ENCODE data around the gene RAB28. TPM values are rescaled to one million over a fixed set of nuclear protein-coding genes. Genes with fewer than 3 reads are reported as not detected.

Gene RAB28
- total RNA-seq, 1 donor: 12.3 TPM

DNA sequence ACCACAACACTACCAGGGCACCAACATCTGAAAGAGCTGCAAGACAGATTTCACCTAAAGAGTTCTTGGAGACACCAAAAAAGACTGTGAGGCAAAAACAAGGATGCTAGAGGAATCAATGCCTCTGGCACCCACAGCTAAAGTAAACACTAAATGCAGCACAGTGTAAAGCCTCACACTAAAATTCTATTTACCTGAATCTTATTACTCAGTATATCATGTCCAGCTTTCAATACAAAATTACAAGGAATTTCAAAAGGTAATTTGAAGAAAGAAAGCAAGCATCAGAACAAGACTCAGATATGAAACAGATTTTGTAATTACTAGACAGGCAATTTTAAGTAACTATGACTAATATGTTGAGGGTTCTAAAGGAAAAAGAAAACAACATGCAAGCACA lies 19.6 kb downstream of the RAB28 start:
- H3K27ac ChIP-seq (ENCODE audit: low read depth, low read length): no peak overlapping the region
- H3K4me1 ChIP-seq (ENCODE audit: insufficient read depth, low read length): peaks cover 2% of the 10 kb centered on the region
- H3K27me3 ChIP-seq (ENCODE audit: insufficient read depth, low read length): no peaks in the 10 kb centered on the region
- DNase-seq (ENCODE audit: insufficient read length, low spot score, missing footprints): no peak
- H3K36me3 ChIP-seq (ENCODE audit: insufficient read depth, low read length): no peaks in the 10 kb centered on the region
- peaks cover 27% of the 10 kb centered on the region for H3K79me2 ChIP-seq (ENCODE audit: insufficient read depth, low read length)
- H3K4me3 ChIP-seq (ENCODE audit: insufficient read depth, low read length): no peak overlapping the region
- H2AFZ ChIP-seq (ENCODE audit: low read length): no peak overlapping the region
- no peaks in the 10 kb centered on the region for H3K9me3 ChIP-seq (ENCODE audit: low read depth, low read length)
- TF ChIP-seq, protein P1, sequence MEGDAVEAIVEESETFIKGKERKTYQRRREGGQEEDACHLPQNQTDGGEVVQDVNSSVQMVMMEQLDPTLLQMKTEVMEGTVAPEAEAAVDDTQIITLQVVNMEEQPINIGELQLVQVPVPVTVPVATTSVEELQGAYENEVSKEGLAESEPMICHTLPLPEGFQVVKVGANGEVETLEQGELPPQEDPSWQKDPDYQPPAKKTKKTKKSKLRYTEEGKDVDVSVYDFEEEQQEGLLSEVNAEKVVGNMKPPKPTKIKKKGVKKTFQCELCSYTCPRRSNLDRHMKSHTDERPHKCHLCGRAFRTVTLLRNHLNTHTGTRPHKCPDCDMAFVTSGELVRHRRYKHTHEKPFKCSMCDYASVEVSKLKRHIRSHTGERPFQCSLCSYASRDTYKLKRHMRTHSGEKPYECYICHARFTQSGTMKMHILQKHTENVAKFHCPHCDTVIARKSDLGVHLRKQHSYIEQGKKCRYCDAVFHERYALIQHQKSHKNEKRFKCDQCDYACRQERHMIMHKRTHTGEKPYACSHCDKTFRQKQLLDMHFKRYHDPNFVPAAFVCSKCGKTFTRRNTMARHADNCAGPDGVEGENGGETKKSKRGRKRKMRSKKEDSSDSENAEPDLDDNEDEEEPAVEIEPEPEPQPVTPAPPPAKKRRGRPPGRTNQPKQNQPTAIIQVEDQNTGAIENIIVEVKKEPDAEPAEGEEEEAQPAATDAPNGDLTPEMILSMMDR (IDR thresholded peaks at IDR 0.05; ENCODE audit: extremely low read depth, low read depth, low read length): no peak
- no peak overlapping the region for H3K4me2 ChIP-seq (ENCODE audit: insufficient read depth, low read length)
- H4K20me1 ChIP-seq (ENCODE audit: insufficient read depth, low read length): no peaks in the 10 kb centered on the region

DNA sequence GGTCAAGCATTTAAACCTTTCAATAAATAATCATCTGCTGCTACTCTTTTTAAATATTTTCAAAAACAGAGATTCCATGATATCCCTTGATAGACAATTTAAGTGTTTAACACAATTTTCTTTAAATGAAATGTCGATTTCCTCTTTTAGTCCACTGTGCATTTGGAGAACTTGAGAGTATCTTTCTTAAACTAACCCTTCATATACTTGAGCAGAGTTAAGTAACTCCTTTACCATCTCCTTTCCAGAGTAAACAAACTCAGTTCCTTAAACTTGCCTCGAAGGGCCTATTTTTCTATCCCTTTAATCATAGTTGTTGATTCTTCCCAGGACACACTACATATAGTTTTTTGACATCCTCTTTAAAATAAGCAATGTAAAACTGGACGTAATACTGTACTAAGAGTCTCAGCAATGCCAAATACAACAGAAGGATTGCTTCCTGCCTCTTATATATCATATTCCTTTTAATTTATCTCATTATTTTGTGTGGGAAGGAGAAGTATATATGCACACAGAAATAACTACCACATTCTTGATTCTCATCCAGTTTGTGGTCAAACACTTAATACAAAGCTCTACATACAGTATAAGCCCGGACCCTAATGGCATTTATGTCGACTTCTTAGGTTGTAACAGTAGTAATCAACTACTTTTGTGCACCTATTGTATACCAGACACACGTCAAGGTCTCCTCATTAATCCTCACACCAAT lies 22.8 kb downstream of the RAB28 start:
- Histone ChIP-seq H3K27ac (ENCODE audit: low read depth, low read length) (no peak overlapping the region), H2AFZ (ENCODE audit: low read length) (no peak overlapping the region)

DNA sequence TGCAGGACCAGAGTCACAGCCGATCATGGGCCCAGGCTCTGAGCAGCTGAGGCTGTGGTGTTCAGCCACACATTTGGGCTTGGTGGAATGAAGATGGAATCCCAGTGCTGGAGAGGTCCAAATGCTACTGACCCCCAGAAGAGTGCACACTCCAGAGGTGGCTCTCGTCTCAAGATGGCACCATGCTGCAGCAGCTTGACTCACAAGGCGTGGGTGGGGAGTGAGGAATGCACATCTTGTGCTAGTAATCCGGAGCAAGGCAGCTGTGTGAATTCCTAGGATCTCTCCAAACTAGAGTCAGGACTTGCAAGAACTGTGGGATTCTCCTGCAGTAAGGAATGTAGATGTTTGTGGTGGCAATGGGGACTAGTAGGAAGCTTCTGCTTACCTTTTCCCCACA lies 28.7 kb downstream of the RAB28 start:
- peak; percentile 31 for DNase-seq (ENCODE audit: insufficient read length, low spot score, missing footprints)
- Histone ChIP-seq H4K20me1 (ENCODE audit: insufficient read depth, low read length) (no peaks in the 10 kb centered on the region), H3K36me3 (ENCODE audit: insufficient read depth, low read length) (peaks cover 8% of the 10 kb centered on the region), H2AFZ (ENCODE audit: low read length) (no peak overlapping the region), H3K27me3 (ENCODE audit: insufficient read depth, low read length) (no peaks in the 10 kb centered on the region), H3K4me2 (ENCODE audit: insufficient read depth, low read length) (no peak overlapping the region), H3K79me2 (ENCODE audit: insufficient read depth, low read length) (no peaks in the 10 kb centered on the region), H3K4me3 (ENCODE audit: insufficient read depth, low read length) (no peak overlapping the region), H3K27ac (ENCODE audit: low read depth, low read length) (no peak overlapping the region), H3K4me1 (ENCODE audit: insufficient read depth, low read length) (peaks cover 3% of the 10 kb centered on the region), H3K9me3 (ENCODE audit: low read depth, low read length) (no peaks in the 10 kb centered on the region)
- TF ChIP-seq, protein P1 (IDR thresholded peaks at IDR 0.05; ENCODE audit: extremely low read depth, low read depth, low read length): no peak

More for the DNA sequence above, 22.8 kb downstream of the RAB28 start:
- Histone ChIP-seq H3K27me3 (ENCODE audit: insufficient read depth, low read length) (no peaks in the 10 kb centered on the region), H3K79me2 (ENCODE audit: insufficient read depth, low read length) (peaks cover 22% of the 10 kb centered on the region), H4K20me1 (ENCODE audit: insufficient read depth, low read length) (no peaks in the 10 kb centered on the region), H3K36me3 (ENCODE audit: insufficient read depth, low read length) (no peaks in the 10 kb centered on the region), H3K4me1 (ENCODE audit: insufficient read depth, low read length) (peaks cover 2% of the 10 kb centered on the region), H3K4me3 (ENCODE audit: insufficient read depth, low read length) (no peak overlapping the region), H3K9me3 (ENCODE audit: low read depth, low read length) (no peaks in the 10 kb centered on the region), H3K4me2 (ENCODE audit: insufficient read depth, low read length) (no peak overlapping the region)
- TF ChIP-seq, protein P1 (IDR thresholded peaks at IDR 0.05; ENCODE audit: extremely low read depth, low read depth, low read length): no peak
- DNase-seq (ENCODE audit: insufficient read length, low spot score, missing footprints): no peak

DNA sequence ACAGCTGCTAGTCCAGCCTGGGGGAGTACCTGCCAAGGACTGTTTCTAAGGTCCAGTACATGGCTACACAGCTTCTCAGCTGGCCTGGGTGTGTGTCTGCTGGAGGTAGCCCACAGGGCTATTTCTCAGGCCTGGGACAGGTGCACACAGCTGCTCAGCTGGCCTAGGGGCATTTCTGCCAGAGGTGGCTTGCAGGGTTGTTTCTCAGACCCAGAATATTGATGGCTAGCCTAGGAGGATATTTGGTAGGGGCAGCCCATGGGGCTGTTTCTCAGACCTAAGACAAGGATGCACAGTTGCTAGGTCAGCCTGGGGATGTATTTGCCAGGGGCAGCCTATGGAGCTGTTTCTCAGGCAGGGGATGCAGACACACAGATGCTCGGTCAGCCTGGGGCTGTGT lies 29.4 kb downstream of the RAB28 start:
- TF ChIP-seq, protein P1 (IDR thresholded peaks at IDR 0.05; ENCODE audit: extremely low read depth, low read depth, low read length): no peak
- H3K4me3 ChIP-seq (ENCODE audit: insufficient read depth, low read length): no peak overlapping the region
- no peaks in the 10 kb centered on the region for H3K79me2 ChIP-seq (ENCODE audit: insufficient read depth, low read length)
- peak; percentile 54 for DNase-seq (ENCODE audit: insufficient read length, low spot score, missing footprints)
- H3K27ac ChIP-seq (ENCODE audit: low read depth, low read length): no peak overlapping the region
- H3K27me3 ChIP-seq (ENCODE audit: insufficient read depth, low read length): no peaks in the 10 kb centered on the region
- peaks cover 3% of the 10 kb centered on the region for H3K4me1 ChIP-seq (ENCODE audit: insufficient read depth, low read length)
- H3K36me3 ChIP-seq (ENCODE audit: insufficient read depth, low read length): peaks cover 8% of the 10 kb centered on the region
- no peak overlapping the region for H2AFZ ChIP-seq (ENCODE audit: low read length)
- no peaks in the 10 kb centered on the region for H4K20me1 ChIP-seq (ENCODE audit: insufficient read depth, low read length)
- no peaks in the 10 kb centered on the region for H3K9me3 ChIP-seq (ENCODE audit: low read depth, low read length)
- H3K4me2 ChIP-seq (ENCODE audit: insufficient read depth, low read length): no peak overlapping the region

Measured in osteoblast (primary cell).